Loucy (cell line): Measurements from ENCODE around the gene SH2D3C.

Source experiments
- H2AFZ ChIP-seq: fragments of 200-600 bp; sonication (generic); 2 replicates; pipeline ENCODE4 v1.6.0; 2016; ENCODE audit warnings: antibody characterized with exemption, mild to moderate bottlenecking, low read length, moderate library complexity
- H3F3A ChIP-seq: fragments of 200-600 bp; 2 replicates; pipeline ENCODE4 v1.6.0; 2016; ENCODE audit warnings: antibody characterized with exemption, low read depth, mild to moderate bottlenecking
- H3K27me3 ChIP-seq: fragments of 200-600 bp; sonication (generic); 2 replicates; pipeline ENCODE4 v1.6.1; 2014; ENCODE audit warnings: low read length, mild to moderate bottlenecking; ENCODE audit not compliant: insufficient read depth, poor library complexity, severe bottlenecking
- H3K36me3 ChIP-seq: fragments of 200-600 bp; sonication (generic); 2 replicates; pipeline ENCODE4 v1.6.1; 2016; ENCODE audit warnings: low read length; ENCODE audit not compliant: insufficient read depth
- H3K4me1 ChIP-seq: fragments of 200-600 bp; sonication (generic); 2 replicates; pipeline ENCODE4 v1.5.1; 2014; ENCODE audit warnings: low read length, mild to moderate bottlenecking; ENCODE audit not compliant: insufficient read depth, poor library complexity, severe bottlenecking
- H3K4me2 ChIP-seq: fragments of 200-600 bp; sonication (generic); 2 replicates; pipeline ENCODE4 v1.6.0; 2014; ENCODE audit warnings: antibody characterized with exemption, low read length, low read depth, mild to moderate bottlenecking; ENCODE audit not compliant: poor library complexity, severe bottlenecking
- H3K4me3 ChIP-seq: fragments of 200-600 bp; sonication (generic); 2 replicates; pipeline ENCODE4 v1.5.1; 2014; ENCODE audit warnings: low read length, mild to moderate bottlenecking, mixed read lengths; ENCODE audit not compliant: poor library complexity, severe bottlenecking
- H3K79me2 ChIP-seq: fragments of 200-600 bp; sonication (generic); 2 replicates; pipeline ENCODE4 v1.6.1; 2014; ENCODE audit warnings: low read length; ENCODE audit not compliant: insufficient read depth
- H3K9ac ChIP-seq: fragments of 200-600 bp; sonication (generic); 2 replicates; pipeline ENCODE4 v1.6.0; 2014; ENCODE audit warnings: mild to moderate bottlenecking, low read depth, low read length, moderate library complexity; ENCODE audit not compliant: poor library complexity, severe bottlenecking
- H3K9me2 ChIP-seq: fragments of 200-600 bp; sonication (generic); replicated peaks from 2 replicates; pipeline ENCODE4 v1.6.1; 2016; ENCODE audit warnings: low read depth, low read length, mixed read lengths
- H3K9me3 ChIP-seq: fragments of 200-600 bp; sonication (generic); 2 replicates; pipeline ENCODE4 v1.6.1; 2014; ENCODE audit warnings: mild to moderate bottlenecking, antibody characterized with exemption, low read length, low read depth; ENCODE audit not compliant: insufficient read depth
- H4K20me1 ChIP-seq: fragments of 200-600 bp; sonication (generic); 2 replicates; pipeline ENCODE4 v1.6.0; 2014; ENCODE audit warnings: antibody characterized with exemption, low read length, mild to moderate bottlenecking; ENCODE audit not compliant: insufficient read depth, poor library complexity, severe bottlenecking
- EZH2phosphoT487 ChIP-seq: fragments of 200-600 bp; IDR thresholded peaks from 2 replicates; pipeline ENCODE4 v1.6.1; 2018; ENCODE audit warnings: antibody characterized with exemption, mild to moderate bottlenecking, moderate library complexity, borderline replicate concordance
- TF ChIP-seq, protein P1 (sequence below): fragments of 200-600 bp; sonication (generic); conservative IDR thresholded peaks from 2 replicates; pipeline ENCODE4 v1.5.1; 2014; ENCODE audit warnings: mild to moderate bottlenecking, antibody characterized with exemption, low read length

SH2D3C gene

DNA sequence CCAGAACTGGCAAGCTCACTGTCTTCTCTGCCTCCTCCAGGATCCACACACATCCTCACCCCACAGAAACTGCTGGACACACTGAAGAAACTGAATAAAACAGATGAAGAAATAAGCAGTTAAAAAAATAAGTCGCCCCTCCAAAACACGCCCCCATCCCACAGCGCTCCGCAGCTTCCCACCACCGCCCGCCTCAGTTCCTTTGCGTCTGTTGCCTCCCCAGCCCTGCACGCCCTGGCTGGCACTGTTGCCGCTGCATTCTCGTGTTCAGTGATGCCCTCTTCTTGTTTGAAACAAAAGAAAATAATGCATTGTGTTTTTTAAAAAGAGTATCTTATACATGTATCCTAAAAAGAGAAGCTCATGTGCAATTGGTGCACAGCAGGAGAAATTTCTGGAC lies 87.7 kb downstream of the SH2D3C start:
- no peak for TF ChIP-seq EZH2phosphoT487
- TF ChIP-seq, protein P1, sequence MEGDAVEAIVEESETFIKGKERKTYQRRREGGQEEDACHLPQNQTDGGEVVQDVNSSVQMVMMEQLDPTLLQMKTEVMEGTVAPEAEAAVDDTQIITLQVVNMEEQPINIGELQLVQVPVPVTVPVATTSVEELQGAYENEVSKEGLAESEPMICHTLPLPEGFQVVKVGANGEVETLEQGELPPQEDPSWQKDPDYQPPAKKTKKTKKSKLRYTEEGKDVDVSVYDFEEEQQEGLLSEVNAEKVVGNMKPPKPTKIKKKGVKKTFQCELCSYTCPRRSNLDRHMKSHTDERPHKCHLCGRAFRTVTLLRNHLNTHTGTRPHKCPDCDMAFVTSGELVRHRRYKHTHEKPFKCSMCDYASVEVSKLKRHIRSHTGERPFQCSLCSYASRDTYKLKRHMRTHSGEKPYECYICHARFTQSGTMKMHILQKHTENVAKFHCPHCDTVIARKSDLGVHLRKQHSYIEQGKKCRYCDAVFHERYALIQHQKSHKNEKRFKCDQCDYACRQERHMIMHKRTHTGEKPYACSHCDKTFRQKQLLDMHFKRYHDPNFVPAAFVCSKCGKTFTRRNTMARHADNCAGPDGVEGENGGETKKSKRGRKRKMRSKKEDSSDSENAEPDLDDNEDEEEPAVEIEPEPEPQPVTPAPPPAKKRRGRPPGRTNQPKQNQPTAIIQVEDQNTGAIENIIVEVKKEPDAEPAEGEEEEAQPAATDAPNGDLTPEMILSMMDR, result no peak
- peaks cover 40% of the 10 kb centered on the region; the same call in 1 of the 2 replicates for H3K36me3 ChIP-seq
- no peaks in the 10 kb centered on the region for H3K27me3 ChIP-seq
- H3K9ac ChIP-seq, result no peak overlapping the region
- no peak overlapping the region for H3K4me2 ChIP-seq
- no peaks in the 10 kb centered on the region for H3K4me1 ChIP-seq
- no peaks in the 10 kb centered on the region for H3K9me2 ChIP-seq
- no peaks in the 10 kb centered on the region for H4K20me1 ChIP-seq
- no peaks in the 10 kb centered on the region for H3K9me3 ChIP-seq
- no peaks in the 10 kb centered on the region for H3K79me2 ChIP-seq
- no peak overlapping the region for H2AFZ ChIP-seq
- no peak overlapping the region for H3K4me3 ChIP-seq
- no peaks in the 10 kb centered on the region for H3F3A ChIP-seq

- Histone ChIP-seq H3K9me2 (no peaks in the 10 kb centered on the region), H3K4me3 (no peak overlapping the region), H3K4me2 (no peak overlapping the region), H3F3A (no peaks in the 10 kb centered on the region), H3K27me3 (no peaks in the 10 kb centered on the region), H3K9me3 (no peaks in the 10 kb centered on the region), H3K36me3 (peaks cover 40% of the 10 kb centered on the region; the same call in 1 of the 2 replicates), H3K9ac (no peak overlapping the region), H3K79me2 (no peaks in the 10 kb centered on the region), H2AFZ (no peak overlapping the region), H3K4me1 (no peaks in the 10 kb centered on the region), H4K20me1 (no peaks in the 10 kb centered on the region)
- TF ChIP-seq, protein P1, result no peak
- no peak for TF ChIP-seq EZH2phosphoT487
These were observed 89.0 kb downstream of the SH2D3C start for GRCh38 chr9:127689329-127690000.
